CMK (cell line): ENCODE results near the gene IGSF3.
"Not testable (repeated sequence)": the region's sequence is repeated elsewhere in the genome, so short reads cannot be mapped to it uniquely, and the experiment has no call there.

Experiments
- DNase-seq: peaks from one replicate; pipeline ENCODE4 v3.0.0-alpha.2; 2010; ENCODE audit warnings: low read depth

IGSF3 gene

DNA sequence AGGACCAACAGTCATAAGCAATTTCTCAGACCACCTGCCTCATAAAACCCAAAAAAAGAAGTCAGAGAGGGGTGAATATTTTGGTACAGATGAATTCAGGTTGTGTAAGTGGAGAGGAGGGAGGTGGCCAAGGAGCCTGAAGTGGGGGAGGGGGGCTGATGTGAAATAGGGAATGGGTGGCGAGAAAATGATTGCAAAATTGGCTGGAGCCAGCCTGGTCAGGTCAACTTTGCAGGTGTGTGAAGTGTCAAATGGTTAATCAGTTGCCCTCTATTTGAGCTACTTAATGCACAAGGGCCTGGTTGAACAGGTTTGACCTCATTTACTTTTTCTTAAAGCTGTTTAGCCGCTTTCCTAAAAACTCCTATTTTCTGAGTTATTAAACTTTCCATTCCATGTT is 38.1 kb downstream of the IGSF3 start:
- not testable (repeated sequence) for DNase-seq

- no peak for DNase-seq
Measured at GRCh38 chr1:116628448-116628847, 39.1 kb downstream of the IGSF3 start.

GRCh38 chr1:116627357-116627756 is 40.2 kb downstream of the IGSF3 start:
- not testable (repeated sequence) for DNase-seq

DNA sequence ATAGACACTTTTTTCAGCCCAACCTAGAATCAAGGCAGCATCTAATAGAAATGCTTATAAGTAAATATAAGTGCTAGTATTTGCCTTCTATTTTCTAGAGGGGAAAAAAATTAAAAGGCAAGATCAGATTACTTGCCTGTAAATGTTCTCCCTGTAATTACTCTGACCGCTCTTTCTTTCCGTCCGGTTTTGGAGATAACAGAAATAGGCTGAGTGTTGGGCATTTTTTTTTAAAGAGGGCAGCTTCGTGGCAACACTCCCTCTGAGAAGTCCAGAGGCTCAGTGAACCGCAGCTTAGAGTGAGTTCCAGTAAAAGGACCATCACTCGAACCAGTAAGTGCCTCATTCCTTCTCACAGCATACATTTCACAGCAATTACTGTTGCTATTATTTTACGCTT is 40.6 kb downstream of the IGSF3 start:
- not testable (repeated sequence) for DNase-seq

DNA sequence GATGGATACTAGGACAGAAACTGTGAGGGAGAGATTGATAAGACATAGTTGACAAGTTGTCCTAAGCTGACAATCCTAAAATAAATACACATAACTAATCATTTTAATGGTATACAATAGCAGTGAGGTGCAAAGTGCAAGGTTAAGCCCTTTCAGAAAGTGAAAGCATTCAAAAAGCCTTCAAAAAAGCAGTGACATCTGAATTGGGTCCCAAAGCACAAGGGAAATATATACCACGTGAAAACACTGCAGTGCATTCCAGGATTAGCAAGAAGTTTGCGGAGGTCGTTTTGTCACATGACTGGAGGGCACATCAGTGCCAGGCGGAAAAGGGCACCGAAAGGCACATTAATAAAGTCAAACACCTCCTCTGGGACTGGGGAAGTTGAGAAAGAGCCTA is 42.4 kb downstream of the IGSF3 start:
- not testable (repeated sequence) for DNase-seq

- DNase-seq = no peak
Measured at GRCh38 chr1:116624040-116624439, 43.5 kb downstream of the IGSF3 start.

DNA sequence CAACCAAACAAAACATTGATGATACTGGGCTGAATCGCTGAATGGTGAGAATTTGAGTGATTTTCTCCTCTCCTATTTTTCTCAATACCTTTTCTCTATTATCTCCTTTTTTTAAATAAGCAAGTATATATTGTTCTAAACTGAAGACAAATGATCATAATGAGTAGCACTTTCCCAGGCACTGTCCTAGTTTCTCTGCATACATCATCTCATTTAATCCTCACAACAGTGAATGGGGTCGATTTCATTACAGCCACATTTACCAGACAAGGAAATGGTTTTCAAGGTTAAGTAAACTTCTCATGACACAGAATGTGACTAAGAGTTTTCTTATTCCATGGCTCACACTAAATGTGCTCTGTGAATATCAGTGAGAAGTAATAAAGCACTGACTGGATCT is 45.0 kb downstream of the IGSF3 start:
- DNase-seq = not testable (repeated sequence)

GRCh38 chr1:116621756-116622155 is 45.8 kb downstream of the IGSF3 start:
- not testable (repeated sequence) for DNase-seq

DNA sequence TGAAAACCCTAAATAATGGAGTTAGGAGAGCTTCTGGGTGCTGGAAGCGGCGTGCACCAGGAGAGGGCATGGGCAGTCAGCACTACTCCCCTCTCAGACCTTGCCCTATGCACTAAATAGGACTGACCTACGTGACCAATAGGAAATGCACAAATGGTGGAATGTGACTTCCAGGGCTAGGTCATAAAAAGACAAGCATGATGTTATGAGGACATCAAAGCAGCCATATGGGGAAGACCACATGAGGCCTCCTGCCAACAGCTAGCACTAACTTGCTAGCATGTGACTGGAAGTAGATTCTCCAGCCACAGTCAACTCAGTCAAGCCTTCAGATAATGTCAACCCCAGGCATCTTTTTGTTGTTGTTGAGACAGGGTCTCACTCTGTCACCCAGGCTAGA is 47.1 kb downstream of the IGSF3 start:
- DNase-seq = not testable (repeated sequence)

DNA sequence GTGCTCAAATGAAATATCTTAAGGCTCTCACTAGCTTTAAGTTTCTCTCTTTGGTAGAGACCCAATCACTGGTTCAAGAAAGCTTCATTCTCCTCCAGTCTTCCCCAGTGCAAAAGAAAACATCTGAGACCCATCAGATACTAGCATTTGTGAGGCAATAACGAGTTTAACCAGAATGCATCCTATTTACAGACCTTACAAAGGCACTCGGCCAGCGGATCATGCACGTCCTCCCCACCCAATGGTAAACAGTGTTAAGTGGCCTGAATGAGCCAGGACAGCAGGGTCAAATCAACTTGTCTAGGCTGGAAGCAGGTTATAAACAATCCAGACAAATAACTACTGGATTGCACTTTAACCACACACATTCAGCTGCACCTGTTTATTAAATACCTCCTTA is 48.4 kb downstream of the IGSF3 start:
- not testable (repeated sequence) for DNase-seq

- DNase-seq = not testable (repeated sequence)
Measured at GRCh38 chr1:116617808-116618207, 49.7 kb downstream of the IGSF3 start.

GRCh38 chr1:116613825-116614224 is 53.7 kb downstream of the IGSF3 start:
- not testable (repeated sequence) for DNase-seq

DNA sequence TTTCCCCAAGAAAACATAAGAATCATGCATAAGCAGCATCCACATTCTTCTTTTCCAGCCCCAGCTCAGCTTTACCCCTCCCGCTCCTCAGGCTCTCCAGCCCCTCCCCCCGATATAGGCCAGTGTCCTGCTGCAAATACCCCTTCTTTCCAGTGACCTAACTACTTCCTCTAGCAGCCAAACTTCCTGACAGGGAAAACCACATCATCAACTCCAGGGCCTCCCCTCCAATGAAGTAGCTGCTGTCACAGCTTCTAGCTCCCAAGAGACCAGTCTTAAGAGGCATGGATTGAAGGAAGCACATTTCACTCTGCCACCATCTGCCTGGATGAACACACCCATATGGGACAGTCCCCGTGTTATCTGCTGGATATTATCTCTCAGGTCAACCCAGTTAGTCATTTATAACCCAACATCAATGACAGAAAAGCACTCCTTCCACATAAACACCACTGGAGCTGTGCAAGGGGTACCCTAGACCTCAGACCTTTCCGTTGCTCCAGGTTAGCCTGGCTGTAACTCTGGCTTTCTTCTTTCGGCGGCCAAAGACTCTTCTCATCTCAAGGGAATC is 57.6 kb downstream of the IGSF3 start:
- DNase-seq = not testable (repeated sequence)

DNA sequence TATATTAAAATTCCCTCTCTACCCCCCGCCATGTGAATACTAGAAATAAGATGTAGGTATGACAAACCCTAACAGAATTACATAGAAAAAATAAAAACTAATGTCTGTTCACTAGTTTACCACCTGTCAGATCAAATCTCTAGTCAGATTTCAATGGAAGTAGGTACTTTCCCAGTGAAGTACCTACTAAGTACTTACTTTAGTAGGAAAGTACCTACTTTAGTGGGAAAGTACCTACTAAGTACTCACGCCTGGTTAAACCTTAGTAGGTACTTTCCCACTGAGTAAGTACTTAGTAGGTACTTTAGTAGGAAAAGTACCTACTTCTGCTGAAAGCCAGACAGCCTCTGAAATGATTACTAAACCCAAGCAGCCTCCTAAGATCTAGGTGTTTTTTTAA is 58.7 kb downstream of the IGSF3 start:
- DNase-seq = not testable (repeated sequence)

GRCh38 chr1:116608151-116608550 is 59.4 kb downstream of the IGSF3 start:
- DNase-seq = not testable (repeated sequence)

GRCh38 chr1:116607463-116607862 is 60.1 kb downstream of the IGSF3 start:
- DNase-seq = not testable (repeated sequence)

DNA sequence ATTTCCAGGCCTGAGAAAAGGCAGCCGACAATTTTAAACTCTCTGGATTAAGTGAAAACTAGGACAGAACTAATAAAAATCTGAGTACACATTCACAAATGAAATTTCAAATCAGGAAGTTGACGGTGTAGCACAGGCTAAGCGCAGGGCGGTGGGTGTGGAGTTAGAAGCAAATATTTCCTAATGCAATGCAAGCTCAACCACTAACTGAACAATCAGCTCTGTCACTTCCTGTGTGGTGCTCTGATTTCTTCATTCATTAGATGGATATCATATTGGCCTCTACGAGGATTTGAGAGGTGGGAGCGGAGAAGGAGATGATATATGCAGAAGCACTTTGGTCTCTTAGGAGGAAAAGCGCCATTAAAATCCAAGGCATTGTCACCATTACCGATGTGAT is 61.5 kb downstream of the IGSF3 start:
- not testable (repeated sequence) for DNase-seq

GRCh38 chr1:116605315-116605714 is 62.2 kb downstream of the IGSF3 start:
- DNase-seq = no peak

DNA sequence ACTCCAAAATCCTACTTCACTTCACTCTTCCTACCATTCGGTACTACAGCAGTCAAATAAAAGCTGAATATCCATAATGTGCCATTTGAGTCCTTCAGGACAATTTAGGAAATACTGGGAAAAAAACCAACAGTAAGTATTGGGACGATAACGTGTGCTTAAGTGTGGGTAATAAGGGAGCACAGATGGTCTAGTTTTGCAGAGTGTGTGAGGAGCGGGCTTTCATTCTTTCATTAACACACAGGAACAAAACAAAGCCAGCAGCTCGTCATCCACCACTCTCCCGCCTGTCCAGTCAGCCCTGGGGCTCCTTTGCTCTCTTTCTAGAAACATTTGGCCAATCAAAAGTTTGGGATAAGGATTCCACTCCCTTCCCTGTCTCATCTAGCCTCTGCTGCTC is 63.1 kb downstream of the IGSF3 start:
- not testable (repeated sequence) for DNase-seq

DNA sequence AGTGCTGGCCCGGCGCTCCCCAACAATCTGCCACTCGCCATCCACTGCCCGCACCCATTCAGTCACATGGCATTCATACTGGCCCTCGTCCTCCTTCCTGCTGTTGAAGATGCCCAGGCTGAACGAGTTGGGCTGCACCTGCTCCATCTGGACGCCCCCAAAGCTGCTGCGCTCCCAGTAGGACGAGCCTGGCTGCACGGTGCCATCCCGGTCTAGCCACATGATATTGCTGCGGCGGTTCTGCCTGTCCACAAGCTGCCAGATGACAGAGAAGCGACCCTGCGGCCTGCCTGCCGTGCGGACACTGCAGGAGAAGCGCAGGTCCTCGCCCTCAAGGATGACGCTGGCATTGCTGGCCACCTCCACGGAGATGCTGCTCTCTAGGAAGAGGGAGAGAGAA is 63.9 kb downstream of the IGSF3 start:
- DNase-seq = not testable (repeated sequence)

GRCh38 chr1:116599369-116599768 is 68.2 kb downstream of the IGSF3 start:
- not testable (repeated sequence) for DNase-seq

DNA sequence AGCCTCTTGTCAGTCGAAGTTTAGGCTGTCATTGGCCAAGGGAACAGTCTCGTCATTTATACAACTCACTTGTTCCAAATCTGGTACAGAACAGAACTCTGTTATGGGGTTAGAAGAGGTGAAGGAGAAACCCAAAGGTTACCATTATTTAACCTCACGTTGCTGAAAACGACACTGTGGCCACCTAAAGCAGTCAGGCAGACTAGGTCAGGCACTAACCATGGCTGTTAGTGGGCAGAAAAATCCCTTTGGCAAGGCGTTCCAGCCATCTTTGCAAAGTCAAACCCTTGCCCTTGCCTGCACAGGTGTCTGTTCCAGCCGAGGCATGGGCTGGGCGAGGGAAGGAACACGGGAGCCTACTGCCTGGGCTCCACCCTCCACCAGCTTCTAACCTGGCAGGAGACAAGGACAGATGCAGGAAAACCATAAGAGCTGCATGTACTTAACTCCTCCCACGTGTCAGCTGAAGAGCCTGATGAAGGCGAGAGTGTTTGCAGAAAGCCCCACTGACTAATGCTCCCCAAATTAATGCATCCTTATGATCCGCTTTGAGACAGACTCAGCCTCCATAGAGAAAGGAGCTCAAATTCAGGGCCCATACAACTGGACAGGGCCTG is 69.0 kb downstream of the IGSF3 start:
- not testable (repeated sequence) for DNase-seq

- not testable (repeated sequence) for DNase-seq
Measured at GRCh38 chr1:116597388-116597787, 70.1 kb downstream of the IGSF3 start.

DNA sequence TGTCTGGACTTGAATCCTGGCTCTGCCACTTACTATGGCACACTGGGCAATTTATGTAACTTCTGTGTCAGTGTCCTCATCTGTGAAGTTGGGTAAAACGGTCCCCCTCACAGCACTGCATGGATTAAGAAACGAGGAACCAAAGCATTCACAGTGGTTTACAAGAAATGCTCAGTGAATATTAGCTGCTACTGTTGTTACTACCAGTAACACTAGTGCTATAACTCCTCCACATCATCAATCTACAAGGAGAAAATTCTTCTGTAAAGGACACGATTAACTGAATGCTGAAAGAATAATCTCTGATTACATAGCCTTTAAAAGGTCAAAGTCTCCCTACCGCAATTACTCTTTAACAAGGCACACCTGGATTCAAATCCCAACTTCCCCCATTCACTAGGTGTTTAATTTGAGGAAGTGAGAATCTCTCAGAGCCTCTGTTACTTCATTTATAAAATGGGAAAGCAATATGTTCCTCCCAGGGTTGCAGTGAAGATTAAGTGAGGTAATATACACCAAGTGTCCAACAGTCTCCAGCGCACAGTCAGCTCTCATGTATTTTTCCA is 70.7 kb downstream of the IGSF3 start:
- not testable (repeated sequence) for DNase-seq
